ENCODE data around the gene PPM1L.
"Not testable (repeated sequence)": the region's sequence is repeated elsewhere in the genome, so short reads cannot be mapped to it uniquely, and the experiment has no call there.

PPM1L gene

DNA sequence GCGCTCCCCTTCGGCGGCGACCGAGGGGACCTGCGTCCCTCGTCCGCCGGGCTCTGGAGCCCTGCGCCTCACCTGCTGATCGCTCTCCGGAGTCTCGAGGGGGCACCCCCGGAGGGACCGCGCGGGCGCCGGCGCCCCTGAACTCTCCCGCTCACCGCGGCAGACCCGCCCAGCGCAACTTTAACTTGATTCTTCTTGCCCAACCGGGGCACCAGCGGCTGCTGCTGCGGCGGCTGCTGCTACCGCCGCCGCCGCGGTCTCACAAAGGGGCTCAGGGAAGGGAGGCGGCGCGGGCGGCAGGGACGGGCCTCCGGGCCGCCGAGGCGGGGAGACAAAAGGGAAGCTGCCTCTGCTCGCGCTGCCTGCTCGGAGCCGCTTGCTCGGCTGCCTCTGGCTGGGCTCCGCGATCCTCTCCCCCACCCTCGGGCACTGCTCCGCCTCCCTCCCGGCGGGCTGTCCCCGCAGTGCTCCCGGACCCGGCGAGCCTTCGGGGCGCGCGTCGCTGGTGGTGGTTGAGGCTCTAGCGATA is at the start of gene PPM1L:
Gene PPM1L (plus strand): TSS at position 456 of the 529 bp plus-strand sequence.
- DNase-seq = no peak

- peak; percentile 45 for DNase-seq
Observed at GRCh38 chr3:160707187-160707794, 48.7 kb upstream of the PPM1L start.

GRCh38 chr3:160709477-160710182 is 46.4 kb upstream of the PPM1L start:
- DNase-seq = no peak

- not testable (repeated sequence) for DNase-seq
Observed at GRCh38 chr3:160713144-160713543, 42.9 kb upstream of the PPM1L start.

- no peak for DNase-seq
Observed at GRCh38 chr3:160719710-160720109, 36.3 kb upstream of the PPM1L start.

DNA sequence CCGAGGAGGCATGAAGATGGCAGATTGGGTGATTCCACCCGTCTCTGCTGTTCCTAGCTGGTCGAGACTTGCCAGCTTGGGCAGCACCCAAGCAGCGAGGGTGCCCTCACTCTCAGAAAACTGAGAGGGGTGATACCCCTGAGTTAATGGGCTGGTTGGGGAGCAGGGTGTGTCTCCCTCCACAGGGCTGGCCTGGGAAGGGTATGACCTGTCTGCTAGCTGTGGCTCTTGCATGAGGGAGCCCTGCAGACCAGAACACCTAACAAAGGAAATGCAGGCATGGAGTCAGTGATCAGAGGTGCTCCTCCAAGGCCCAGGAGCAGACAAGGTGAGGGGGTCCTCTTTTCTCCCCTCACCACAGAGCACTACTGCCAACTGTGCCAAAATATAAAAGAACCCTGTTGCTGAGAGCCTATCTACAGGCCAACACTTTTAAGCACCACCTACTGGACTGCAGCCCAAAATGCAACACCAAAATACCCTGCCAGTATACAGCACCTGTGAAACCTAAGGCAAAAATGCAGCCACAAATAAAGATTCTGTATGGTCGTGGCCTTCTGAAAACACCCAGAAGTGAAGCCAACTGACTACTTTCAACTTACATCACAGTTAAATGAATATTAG is 35.8 kb upstream of the PPM1L start:
- DNase-seq = no peak

- DNase-seq = no peak
Observed at GRCh38 chr3:160722331-160722730, 33.7 kb upstream of the PPM1L start.

DNA sequence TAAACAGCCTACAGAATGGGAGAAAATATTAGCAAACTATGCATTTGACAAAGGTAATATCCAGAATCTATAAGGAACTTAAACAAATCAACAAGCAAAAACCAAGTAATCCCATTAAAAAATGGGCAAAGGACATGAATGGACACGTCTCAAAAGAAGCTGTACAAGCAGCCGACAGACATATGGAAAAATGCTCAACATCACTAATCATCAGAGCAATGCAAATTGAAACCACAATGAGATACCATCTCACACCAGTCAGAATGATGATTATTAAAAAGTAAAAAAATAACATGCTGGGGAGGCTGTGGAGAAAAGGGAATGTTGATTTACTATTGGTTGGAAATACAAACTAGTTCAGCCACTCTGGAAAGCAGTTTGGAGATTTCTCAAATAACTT is 30.7 kb upstream of the PPM1L start:
- no peak for DNase-seq

GRCh38 chr3:160735826-160736225 is 20.2 kb upstream of the PPM1L start:
- no peak for DNase-seq

- DNase-seq = no peak
Observed at GRCh38 chr3:160738048-160738447, 18.0 kb upstream of the PPM1L start.

GRCh38 chr3:160739079-160739478 is 17.0 kb upstream of the PPM1L start:
- DNase-seq = no peak

GRCh38 chr3:160746976-160747375 is 9.1 kb upstream of the PPM1L start:
- no peak for DNase-seq

DNA sequence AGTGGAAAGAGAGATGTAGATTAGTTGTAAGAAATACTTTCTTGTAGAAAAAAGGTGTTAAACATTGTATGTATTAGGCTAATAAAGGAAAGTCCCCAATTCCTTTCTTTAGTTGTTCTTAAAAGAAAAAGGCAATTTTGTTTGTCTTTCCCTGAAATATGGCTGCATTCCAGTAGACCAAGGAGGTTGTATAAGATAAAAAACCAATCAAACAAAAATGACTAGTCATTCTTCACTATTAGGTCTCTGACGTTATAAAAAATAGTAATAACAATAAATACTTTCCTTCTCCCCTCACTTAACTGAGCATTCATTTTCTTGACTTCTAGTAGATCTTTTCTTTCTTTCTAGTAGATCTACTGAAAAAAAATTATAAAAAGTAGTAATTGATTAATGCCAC is 8.6 kb upstream of the PPM1L start:
- DNase-seq = no peak

- no peak for DNase-seq
Observed at GRCh38 chr3:160748231-160748630, 7.8 kb upstream of the PPM1L start.

GRCh38 chr3:160748787-160749186 is 7.2 kb upstream of the PPM1L start:
- DNase-seq = no peak

DNA sequence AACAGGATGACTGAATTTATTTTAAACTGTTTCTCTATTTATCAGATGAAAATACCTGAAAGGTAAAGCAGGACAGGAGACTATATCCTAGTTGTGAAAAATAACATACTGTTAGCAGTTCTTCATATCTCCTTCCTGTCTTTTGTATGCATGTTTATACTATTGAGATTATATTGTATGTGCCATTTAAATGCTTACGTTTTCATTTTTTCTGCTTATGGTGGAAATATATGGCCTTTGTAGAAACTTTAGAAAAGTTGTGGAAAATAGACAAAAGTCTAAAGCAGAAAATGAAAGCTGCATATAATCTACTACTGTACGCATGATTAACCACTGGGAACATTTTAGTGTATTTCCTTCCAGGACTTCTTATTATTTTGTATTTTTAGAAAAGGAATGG is 2.1 kb upstream of the PPM1L start:
- no peak for DNase-seq

- DNase-seq = peak; percentile 34
Observed at GRCh38 chr3:160754371-160754854, 1.6 kb upstream of the PPM1L start.

DNA sequence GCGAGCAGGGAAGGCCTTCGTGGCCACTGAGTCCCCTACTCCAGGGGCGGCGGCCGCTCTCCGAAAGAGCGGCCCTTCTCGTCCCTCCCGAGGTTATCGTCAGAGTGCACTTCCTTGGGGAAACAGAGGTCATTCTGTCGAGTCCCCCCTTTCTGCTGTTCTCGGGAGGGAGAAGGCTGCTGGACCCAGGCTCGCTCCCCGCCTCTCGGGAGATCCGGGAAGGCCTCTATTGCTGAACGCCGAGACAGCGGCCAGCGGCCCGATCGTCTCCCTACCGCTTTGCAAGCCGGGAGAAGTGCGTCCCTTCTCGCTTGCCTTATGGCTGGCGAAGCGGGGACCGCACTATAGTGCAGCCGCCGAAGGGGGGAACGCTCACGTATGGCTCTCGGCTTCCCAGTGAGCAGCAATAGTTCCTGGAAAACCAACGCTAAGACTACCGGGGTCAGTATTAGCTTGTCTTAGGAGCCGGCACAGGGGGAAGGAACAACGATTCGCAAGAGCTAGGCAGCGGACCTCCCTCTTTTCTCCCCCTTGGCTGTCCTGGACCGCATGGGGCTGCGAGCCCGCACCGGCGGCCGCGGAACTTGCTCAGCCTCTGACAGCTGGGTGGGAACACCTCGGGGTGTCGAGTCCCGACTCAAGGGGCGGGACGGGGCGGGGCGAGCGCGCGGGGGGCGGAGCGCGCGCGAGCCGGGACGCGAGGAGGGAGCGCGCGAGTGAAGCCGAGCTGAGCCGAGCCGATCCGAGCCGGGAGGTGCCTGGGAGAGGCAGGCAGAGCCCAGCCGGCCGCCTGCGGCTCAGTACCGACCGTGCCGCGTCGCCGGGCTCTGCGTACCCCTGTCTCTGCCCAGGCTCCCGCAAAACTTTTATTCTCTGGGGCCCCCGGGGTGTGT is 930 bp upstream of the PPM1L start:
- DNase-seq = peak; percentile 91

DNA sequence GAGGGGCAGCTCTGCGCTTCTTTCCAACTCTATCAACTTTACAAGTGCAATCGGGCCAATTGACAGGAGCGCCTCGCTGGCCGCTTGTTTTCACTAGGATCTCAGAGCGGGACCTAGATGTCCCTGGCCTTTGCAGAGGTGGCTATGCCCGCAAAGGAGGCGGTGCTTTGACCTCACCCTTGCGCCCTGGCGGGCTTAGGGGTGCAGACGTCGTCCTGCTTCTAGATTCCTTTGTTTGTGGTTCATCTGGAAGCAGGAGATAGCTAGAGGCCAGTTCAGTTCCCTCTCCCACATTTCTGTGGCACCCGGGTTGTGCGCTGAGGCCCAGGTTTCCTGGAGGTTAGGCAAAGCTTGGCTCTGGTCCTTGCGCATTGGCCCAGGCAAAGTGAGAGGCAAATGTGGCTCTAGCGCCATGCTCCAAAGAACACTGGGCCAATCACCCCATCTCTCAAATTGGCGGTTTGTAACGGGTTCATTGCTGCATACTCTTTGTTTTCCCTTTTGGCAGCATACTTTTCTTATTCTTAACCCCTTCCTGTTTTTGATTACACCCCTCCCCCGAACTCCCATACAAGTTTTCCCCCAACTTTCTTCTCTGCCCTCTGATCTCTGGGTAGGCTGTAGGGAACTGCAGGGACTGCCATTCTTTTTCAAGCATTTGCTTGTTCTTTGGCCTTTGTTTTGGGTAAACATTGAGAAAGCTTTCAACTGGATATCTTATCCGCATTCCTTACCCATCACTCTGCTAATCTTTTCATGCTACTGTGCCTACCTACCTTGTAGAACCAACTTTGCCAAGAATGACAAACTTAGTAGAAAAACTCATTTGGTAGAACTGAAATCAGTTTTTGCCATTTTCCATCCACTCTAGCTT is 1.4 kb downstream of the PPM1L start:
- no peak for DNase-seq

DNA sequence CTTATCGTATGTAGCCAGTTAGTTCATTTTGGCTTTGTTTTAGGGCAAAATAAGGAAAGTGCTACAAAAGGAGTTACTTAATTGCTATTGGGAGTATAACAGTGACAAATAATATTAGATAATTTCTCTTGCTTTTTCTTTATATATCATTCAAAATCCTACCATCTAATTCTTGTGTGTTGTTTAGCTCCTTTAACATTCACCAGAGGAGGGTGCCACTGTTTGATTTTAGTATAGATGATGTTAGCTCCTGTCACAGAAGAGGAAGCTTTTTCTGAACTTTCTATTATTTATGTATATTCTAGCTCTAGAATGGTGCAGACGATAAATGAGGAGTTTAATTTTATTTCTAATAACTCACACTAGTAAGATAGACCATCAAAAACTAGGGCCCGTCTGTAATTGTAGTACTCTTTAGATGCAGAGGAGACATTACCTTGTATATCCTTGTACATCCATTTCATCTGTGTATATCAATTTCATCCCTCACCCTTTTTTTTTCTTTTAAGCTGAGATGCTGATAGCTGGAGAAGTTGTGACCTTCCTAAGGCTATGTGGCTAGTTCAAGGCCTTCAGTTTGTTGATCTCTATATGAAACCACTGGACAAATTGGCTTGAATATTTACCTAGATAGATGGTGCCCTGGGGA is 3.0 kb downstream of the PPM1L start:
- DNase-seq = no peak

DNA sequence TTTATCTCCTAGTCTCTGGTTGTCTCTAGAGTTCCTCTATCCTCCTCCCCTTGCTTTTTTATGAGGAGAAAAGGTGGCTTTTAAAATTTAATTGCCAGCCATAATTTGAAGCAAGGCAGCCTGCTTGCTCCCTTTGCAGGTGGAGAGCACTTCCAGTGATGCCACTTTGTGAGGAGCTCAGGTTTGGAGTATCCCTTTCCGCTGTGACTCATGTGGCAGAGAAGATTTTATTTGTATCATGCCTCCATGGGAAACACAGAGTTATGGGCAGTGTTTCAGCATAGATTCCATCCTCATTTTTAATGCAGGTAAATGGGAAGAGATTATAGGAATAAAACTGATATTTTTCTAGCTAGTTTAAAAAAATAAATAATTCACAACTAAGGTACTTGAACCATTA is 7.0 kb downstream of the PPM1L start:
- DNase-seq = no peak
